ENCODE measurements around the gene RAB3GAP2. TPM values are rescaled to one million over a fixed set of nuclear protein-coding genes. Genes with fewer than 3 reads are reported as not detected.
"Not testable (repeated sequence)": the region's sequence is repeated elsewhere in the genome, so short reads cannot be mapped to it uniquely, and the experiment has no call there.

The RAB3GAP2 gene
- total RNA-seq, 1 donor from 2014 or later = 33.0 TPM

DNA sequence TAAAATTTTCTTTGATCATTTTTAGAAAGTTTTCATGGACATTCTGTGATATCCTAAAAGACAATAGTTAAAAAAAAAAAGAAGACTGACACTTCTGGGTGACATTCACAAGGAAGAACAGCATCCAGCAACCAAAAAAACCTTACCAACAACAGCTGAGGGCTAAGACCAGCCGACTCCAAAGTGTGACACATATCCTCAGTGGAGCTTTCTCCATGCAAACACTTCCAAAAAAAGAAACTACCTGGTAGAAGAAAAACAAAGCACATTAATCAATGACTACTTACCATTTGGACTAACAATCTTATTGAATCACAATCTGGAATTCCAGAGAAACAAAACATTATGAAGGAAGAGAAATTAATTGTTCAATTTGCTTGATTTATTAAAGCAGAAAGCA is 90.1 kb downstream of the RAB3GAP2 start:
- TF ChIP-seq, protein P1, sequence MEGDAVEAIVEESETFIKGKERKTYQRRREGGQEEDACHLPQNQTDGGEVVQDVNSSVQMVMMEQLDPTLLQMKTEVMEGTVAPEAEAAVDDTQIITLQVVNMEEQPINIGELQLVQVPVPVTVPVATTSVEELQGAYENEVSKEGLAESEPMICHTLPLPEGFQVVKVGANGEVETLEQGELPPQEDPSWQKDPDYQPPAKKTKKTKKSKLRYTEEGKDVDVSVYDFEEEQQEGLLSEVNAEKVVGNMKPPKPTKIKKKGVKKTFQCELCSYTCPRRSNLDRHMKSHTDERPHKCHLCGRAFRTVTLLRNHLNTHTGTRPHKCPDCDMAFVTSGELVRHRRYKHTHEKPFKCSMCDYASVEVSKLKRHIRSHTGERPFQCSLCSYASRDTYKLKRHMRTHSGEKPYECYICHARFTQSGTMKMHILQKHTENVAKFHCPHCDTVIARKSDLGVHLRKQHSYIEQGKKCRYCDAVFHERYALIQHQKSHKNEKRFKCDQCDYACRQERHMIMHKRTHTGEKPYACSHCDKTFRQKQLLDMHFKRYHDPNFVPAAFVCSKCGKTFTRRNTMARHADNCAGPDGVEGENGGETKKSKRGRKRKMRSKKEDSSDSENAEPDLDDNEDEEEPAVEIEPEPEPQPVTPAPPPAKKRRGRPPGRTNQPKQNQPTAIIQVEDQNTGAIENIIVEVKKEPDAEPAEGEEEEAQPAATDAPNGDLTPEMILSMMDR (IDR thresholded peaks at IDR 0.05; ENCODE audit: insufficient read depth, low read length, poor library complexity, severe bottlenecking) = no peak

DNA sequence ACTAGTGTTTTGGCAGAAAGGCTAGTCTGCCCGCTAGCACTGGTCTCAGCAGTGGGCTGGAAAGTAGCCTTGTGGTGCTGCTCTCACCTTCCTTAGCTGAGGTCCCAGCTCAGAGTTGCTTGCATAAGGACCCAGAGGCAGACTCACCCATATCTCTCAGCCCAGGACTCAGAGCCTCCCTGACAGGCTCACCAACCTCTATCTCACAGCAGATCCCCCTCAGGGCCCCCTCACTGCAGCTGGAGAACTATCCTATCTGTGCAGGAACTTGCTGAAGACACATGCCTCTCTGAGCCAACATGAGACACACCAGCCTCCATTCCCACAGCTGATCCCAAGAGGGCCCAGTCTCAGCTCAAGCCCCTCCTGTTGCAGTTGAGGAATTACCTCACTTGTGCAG is 95.7 kb downstream of the RAB3GAP2 start:
- no peak for DNase-seq (ENCODE audit: low read depth)
- H3K27me3 ChIP-seq (ENCODE audit: control insufficient read depth, insufficient read depth, low read length) = no peaks in the 10 kb centered on the region
- no peaks in the 10 kb centered on the region for H3K36me3 ChIP-seq (ENCODE audit: control insufficient read depth, insufficient read depth, low read length)
- TF ChIP-seq, protein P1 (IDR thresholded peaks at IDR 0.05; ENCODE audit: insufficient read depth, low read length, poor library complexity, severe bottlenecking) = no peak
- no peak overlapping the region for H3K4me3 ChIP-seq (ENCODE audit: low read depth, low read length)

More for the DNA sequence above, 90.1 kb downstream of the RAB3GAP2 start:
- H3K27me3 ChIP-seq (ENCODE audit: control insufficient read depth, insufficient read depth, low read length) = no peaks in the 10 kb centered on the region
- DNase-seq (ENCODE audit: low read depth) = no peak
- H3K4me3 ChIP-seq (ENCODE audit: low read depth, low read length) = no peak overlapping the region
- H3K36me3 ChIP-seq (ENCODE audit: control insufficient read depth, insufficient read depth, low read length) = no peaks in the 10 kb centered on the region

DNA sequence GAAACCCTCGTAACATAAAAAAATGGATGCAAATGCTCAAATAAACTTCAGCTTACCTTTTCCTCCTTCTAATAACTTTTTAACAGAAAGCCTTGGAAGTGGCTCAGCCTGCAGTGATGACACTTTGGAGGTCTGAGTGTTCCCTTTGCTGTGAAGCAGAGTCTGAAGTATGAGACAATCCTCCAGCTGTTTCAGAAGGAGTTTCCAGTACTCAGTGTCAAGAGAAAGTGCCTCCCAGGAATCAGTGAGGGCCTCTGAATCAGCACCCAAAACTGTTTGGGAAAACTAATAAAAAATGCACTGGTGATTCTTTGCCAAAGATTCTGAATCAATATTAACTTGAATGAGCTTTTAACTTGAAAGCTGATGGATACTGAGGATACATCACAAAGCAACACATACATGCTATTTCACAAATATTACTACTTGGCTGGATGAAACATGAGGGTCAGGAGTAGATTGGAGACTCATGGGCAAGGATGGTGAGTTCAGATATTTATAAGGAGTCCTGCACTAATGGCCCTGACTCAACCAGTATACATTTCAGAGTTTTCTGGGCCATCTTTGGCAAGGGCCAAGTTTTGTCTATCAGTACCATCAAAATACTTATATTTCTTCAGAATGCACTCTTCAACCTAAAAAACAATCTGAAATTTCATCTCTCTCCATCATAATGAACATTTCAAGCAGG is 101.3 kb downstream of the RAB3GAP2 start:
- H3K27me3 ChIP-seq (ENCODE audit: control insufficient read depth, insufficient read depth, low read length) = no peaks in the 10 kb centered on the region
- no peak for DNase-seq (ENCODE audit: low read depth)
- H3K36me3 ChIP-seq (ENCODE audit: control insufficient read depth, insufficient read depth, low read length) = no peaks in the 10 kb centered on the region
- no peak overlapping the region for H3K4me3 ChIP-seq (ENCODE audit: low read depth, low read length)
- TF ChIP-seq, protein P1 (IDR thresholded peaks at IDR 0.05; ENCODE audit: insufficient read depth, low read length, poor library complexity, severe bottlenecking) = no peak

DNA sequence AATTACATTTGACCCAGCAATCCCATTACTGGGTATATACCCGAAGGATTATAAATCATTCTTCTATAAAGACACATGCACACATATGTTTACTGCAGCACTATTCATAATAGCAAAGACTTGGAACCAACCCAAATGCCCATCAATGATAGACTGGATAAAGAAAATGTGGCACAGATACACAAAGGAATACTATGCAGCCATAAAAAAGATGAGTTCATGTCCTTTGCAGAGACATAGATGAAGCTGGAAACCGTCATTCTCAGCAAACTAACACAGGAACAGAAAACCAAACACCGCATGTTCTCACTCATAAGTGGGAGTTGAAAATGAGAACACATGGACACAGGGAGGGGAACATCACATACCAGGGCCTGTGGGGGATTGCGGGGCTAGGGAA is 102.4 kb downstream of the RAB3GAP2 start:
- not testable (repeated sequence) for H3K4me3 ChIP-seq (ENCODE audit: low read depth, low read length); H3K36me3 ChIP-seq (ENCODE audit: control insufficient read depth, insufficient read depth, low read length); DNase-seq (ENCODE audit: low read depth); H3K27me3 ChIP-seq (ENCODE audit: control insufficient read depth, insufficient read depth, low read length)

DNA sequence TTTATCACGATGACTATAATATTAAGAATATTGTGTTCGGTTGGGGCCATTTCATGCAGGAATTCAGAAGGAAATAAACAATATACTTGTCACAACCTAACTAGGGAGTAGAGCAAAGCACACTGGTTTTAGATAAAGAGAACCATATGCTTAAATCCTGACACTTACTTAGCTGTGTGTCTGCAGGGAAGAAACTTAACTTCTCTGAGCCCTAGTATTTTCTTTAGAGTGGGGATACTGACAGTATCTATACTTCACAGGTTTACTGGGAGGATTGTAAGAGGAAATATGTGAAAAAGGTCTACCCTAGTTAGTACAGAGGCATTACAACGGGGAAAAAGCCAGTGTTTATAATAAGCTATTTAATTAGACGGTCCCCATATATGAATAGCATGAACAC is 105.4 kb downstream of the RAB3GAP2 start:
- TF ChIP-seq, protein P1 (IDR thresholded peaks at IDR 0.05; ENCODE audit: insufficient read depth, low read length, poor library complexity, severe bottlenecking) = no peak
- no peaks in the 10 kb centered on the region for H3K36me3 ChIP-seq (ENCODE audit: control insufficient read depth, insufficient read depth, low read length)
- no peaks in the 10 kb centered on the region for H3K27me3 ChIP-seq (ENCODE audit: control insufficient read depth, insufficient read depth, low read length)

DNA sequence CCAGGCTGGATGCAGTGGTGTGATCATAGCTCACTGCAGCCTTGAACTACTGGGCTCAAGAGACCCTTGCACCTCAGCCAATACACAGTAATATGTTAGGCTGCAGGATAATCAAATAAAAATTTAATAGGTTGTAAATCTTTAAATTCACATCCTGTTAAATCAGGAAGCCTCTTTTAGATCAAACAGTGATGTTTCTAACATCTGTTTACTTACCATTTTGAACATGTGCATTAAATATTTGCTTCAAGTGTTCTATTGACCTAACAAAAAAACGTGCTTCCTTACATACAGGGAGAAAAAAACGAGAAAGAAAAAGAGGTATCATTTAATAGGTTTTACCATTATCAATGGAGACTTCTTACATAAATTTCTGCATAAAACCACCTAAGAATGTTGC is 107.7 kb downstream of the RAB3GAP2 start:
- TF ChIP-seq, protein P1 (IDR thresholded peaks at IDR 0.05; ENCODE audit: insufficient read depth, low read length, poor library complexity, severe bottlenecking) = no peak
- Histone ChIP-seq H3K27me3 (ENCODE audit: control insufficient read depth, insufficient read depth, low read length) (no peaks in the 10 kb centered on the region), H3K4me3 (ENCODE audit: low read depth, low read length) (no peak overlapping the region), H3K36me3 (ENCODE audit: control insufficient read depth, insufficient read depth, low read length) (no peaks in the 10 kb centered on the region)
- DNase-seq (ENCODE audit: low read depth) = no peak

More for the DNA sequence above, 105.4 kb downstream of the RAB3GAP2 start:
- no peak overlapping the region for H3K4me3 ChIP-seq (ENCODE audit: low read depth, low read length)
- no peak for DNase-seq (ENCODE audit: low read depth)
